H9 (cell line): ENCODE data around the gene LSM2. TPM values are rescaled to one million over a fixed set of nuclear protein-coding genes. Genes with fewer than 3 reads are reported as not detected.

Experiments used
- DNase-seq: peaks from one replicate; pipeline ENCODE4 v3.0.0-alpha.2; 2017
- H2AFZ ChIP-seq: one replicate; pipeline ENCODE4 v1.6.1; 2013; ENCODE audit warnings: mild to moderate bottlenecking, low read length, control low read depth, moderate library complexity
- H2AK5ac ChIP-seq: 2 replicates; pipeline ENCODE4 v1.6.1; 2013; ENCODE audit warnings: low read length, control low read depth, mixed read lengths; ENCODE audit not compliant: insufficient read length
- H2BK120ac ChIP-seq: one replicate; pipeline ENCODE4 v1.6.1; 2013; ENCODE audit warnings: low read depth, mild to moderate bottlenecking, low read length, control low read depth, inconsistent platforms; ENCODE audit not compliant: poor library complexity, severe bottlenecking
- H2BK12ac ChIP-seq: 2 replicates; pipeline ENCODE4 v1.6.1; 2013; ENCODE audit warnings: low read length, control low read depth, mixed read lengths, low read depth; ENCODE audit not compliant: insufficient read length
- H2BK15ac ChIP-seq: 2 replicates; pipeline ENCODE4 v1.6.1; 2013; ENCODE audit warnings: low read depth, low read length, control low read depth
- H2BK20ac ChIP-seq: one replicate; pipeline ENCODE4 v1.6.1; 2013; ENCODE audit warnings: low read depth, mild to moderate bottlenecking, low read length, control low read depth, inconsistent platforms; ENCODE audit not compliant: poor library complexity, severe bottlenecking
- H2BK5ac ChIP-seq: 2 replicates; pipeline ENCODE4 v1.6.1; 2013; ENCODE audit warnings: low read length, control low read depth, mixed read lengths; ENCODE audit not compliant: insufficient read length
- H3K14ac ChIP-seq: 2 replicates; pipeline ENCODE4 v1.6.1; 2013; ENCODE audit warnings: low read length, control low read depth; ENCODE audit not compliant: insufficient read depth
- H3K18ac ChIP-seq: 2 replicates; pipeline ENCODE4 v1.6.1; 2013; ENCODE audit warnings: low read depth, mild to moderate bottlenecking, mixed read lengths, low read length, control low read depth; ENCODE audit not compliant: insufficient read length
- H3K23ac ChIP-seq: 2 replicates; pipeline ENCODE4 v1.6.1; 2013; ENCODE audit warnings: low read length, control low read depth, mixed read lengths, low read depth; ENCODE audit not compliant: insufficient read length
- H3K23me2 ChIP-seq: 2 replicates; pipeline ENCODE4 v1.6.1; 2013; ENCODE audit warnings: low read depth, mild to moderate bottlenecking, mixed read lengths, low read length, control low read depth; ENCODE audit not compliant: insufficient read length, poor library complexity, severe bottlenecking
- H3K27ac ChIP-seq: 2 replicates; pipeline ENCODE4 v1.5.1; 2013; ENCODE audit warnings: low read length, control low read depth, mixed read lengths, low read depth; ENCODE audit not compliant: insufficient read length
- H3K27me3 ChIP-seq: 2 replicates; pipeline ENCODE4 v1.6.1; 2013; ENCODE audit warnings: low read length, control low read depth, inconsistent platforms; ENCODE audit not compliant: insufficient read depth
- H3K4ac ChIP-seq: 2 replicates; pipeline ENCODE4 v1.6.1; 2013; ENCODE audit warnings: low read depth, mild to moderate bottlenecking, control low read depth, inconsistent platforms, low read length, moderate library complexity
- H3K4me1 ChIP-seq: 2 replicates; pipeline ENCODE4 v1.6.1; 2013; ENCODE audit warnings: low read length, control low read depth, inconsistent platforms; ENCODE audit not compliant: insufficient read depth
- H3K4me2 ChIP-seq: 2 replicates; pipeline ENCODE4 v1.6.1; 2013; ENCODE audit warnings: low read length, control low read depth, mixed read lengths; ENCODE audit not compliant: insufficient read length, insufficient read depth
- H3K56ac ChIP-seq: 2 replicates; pipeline ENCODE4 v1.6.1; 2013; ENCODE audit warnings: low read depth, mild to moderate bottlenecking, mixed read lengths, low read length, control low read depth; ENCODE audit not compliant: insufficient read length
- H3K79me1 ChIP-seq: 2 replicates; pipeline ENCODE4 v1.6.1; 2013; ENCODE audit warnings: low read depth, mild to moderate bottlenecking, moderate library complexity, low read length, control low read depth, inconsistent platforms; ENCODE audit not compliant: insufficient read depth, poor library complexity, severe bottlenecking
- H3K79me2 ChIP-seq: 2 replicates; pipeline ENCODE4 v1.6.1; 2013; ENCODE audit warnings: low read length, control low read depth, inconsistent platforms; ENCODE audit not compliant: insufficient read depth
- H3K9ac ChIP-seq: 2 replicates; pipeline ENCODE4 v1.6.1; 2013; ENCODE audit warnings: low read length, control low read depth, mixed read lengths; ENCODE audit not compliant: insufficient read length; ENCODE audit errors: extremely low read depth
- H3K9me3 ChIP-seq: one replicate; pipeline ENCODE4 v1.6.1; 2013; ENCODE audit warnings: low read depth, low read length, inconsistent platforms; ENCODE audit not compliant: control insufficient read depth
- H3T11ph ChIP-seq: one replicate; pipeline ENCODE4 v1.6.1; 2013; ENCODE audit warnings: mild to moderate bottlenecking, low read length, control low read depth, inconsistent platforms
- H4K20me1 ChIP-seq: one replicate; pipeline ENCODE4 v1.6.1; 2013; ENCODE audit not compliant: control insufficient read depth, insufficient read length, insufficient read depth
- H4K5ac ChIP-seq: 2 replicates; pipeline ENCODE4 v1.6.1; 2013; ENCODE audit warnings: low read depth, mild to moderate bottlenecking, mixed read lengths, low read length, control low read depth; ENCODE audit not compliant: insufficient read length
- H4K8ac ChIP-seq: replicated peaks from 2 replicates; pipeline ENCODE4 v1.6.1; 2013; ENCODE audit warnings: low read length, control low read depth, mixed read lengths, low read depth; ENCODE audit not compliant: insufficient read length
- H4K91ac ChIP-seq: 2 replicates; pipeline ENCODE4 v1.6.1; 2013; ENCODE audit warnings: low read depth, mild to moderate bottlenecking, moderate library complexity, mixed read lengths, low read length, control low read depth; ENCODE audit not compliant: insufficient read length
- H3K27ac Mint-ChIP-seq, 3 experiments: 2 replicates in 2 of 3; 3 replicates in 1 of 3; pipeline ENCODE4 v1.8.0; 2020 to 2021; ENCODE audit warnings: mixed read lengths in 3 of 3, mild to moderate bottlenecking in 1 of 3, moderate library complexity in 1 of 3
- H3K27me3 Mint-ChIP-seq: 2 replicates; pipeline ENCODE4 v1.8.0; 2021; ENCODE audit warnings: low read depth, mild to moderate bottlenecking, moderate library complexity, mixed read lengths
- H3K36me3 Mint-ChIP-seq, 3 experiments: 2 replicates in 2 of 3; 3 replicates in 1 of 3; pipeline ENCODE4 v1.8.0; 2020 to 2021; ENCODE audit warnings: low read depth in 3 of 3, mixed read lengths in 3 of 3; ENCODE audit not compliant: insufficient read depth in 1 of 3
- H3K4me1 Mint-ChIP-seq, 2 experiments: 2 replicates each; pipeline ENCODE4 v1.8.0; 2020; ENCODE audit warnings: mixed read lengths in 2 of 2
- H3K4me3 Mint-ChIP-seq, 2 experiments: 2 replicates in 1 of 2; 3 replicates in 1 of 2; pipeline ENCODE4 v1.8.0; 2020 to 2021; ENCODE audit warnings: mild to moderate bottlenecking in 2 of 2, mixed read lengths in 2 of 2, moderate library complexity in 1 of 2
- H3K9me3 Mint-ChIP-seq, 2 experiments: 2 replicates in 1 of 2; 3 replicates in 1 of 2; pipeline ENCODE4 v1.8.0; 2020; ENCODE audit warnings: mild to moderate bottlenecking in 2 of 2, mixed read lengths in 2 of 2, moderate library complexity in 1 of 2
- WGBS: extraction: QIAGEN DNeasy Blood & Tissue Kit; methylation state at CpG from one replicate; pipeline ENCODE4 v1.1.7; 2013; ENCODE audit warnings: missing lambda C conversion rate, low lambda C conversion rate, mixed read lengths; ENCODE audit not compliant: insufficient read length; ENCODE audit errors: extremely low coverage; 5-methylcytosine and 5-hydroxymethylcytosine counted together
- total RNA-seq: library from RNA; stranded (reverse); gene quantifications from 2 replicates; pipeline ENCODE4 v1.2.1, GENCODE V29; 2021
- TF ChIP-seq, protein P1 (sequence below): fragments of 200-600 bp; sonication (generic); conservative IDR thresholded peaks from 3 replicates; pipeline ENCODE4 v1.8.0; 2021; ENCODE audit warnings: antibody characterized with exemption, mild to moderate bottlenecking

Gene LSM2
- total RNA-seq, 1 experiment from 2014 or later = 123 TPM

DNA sequence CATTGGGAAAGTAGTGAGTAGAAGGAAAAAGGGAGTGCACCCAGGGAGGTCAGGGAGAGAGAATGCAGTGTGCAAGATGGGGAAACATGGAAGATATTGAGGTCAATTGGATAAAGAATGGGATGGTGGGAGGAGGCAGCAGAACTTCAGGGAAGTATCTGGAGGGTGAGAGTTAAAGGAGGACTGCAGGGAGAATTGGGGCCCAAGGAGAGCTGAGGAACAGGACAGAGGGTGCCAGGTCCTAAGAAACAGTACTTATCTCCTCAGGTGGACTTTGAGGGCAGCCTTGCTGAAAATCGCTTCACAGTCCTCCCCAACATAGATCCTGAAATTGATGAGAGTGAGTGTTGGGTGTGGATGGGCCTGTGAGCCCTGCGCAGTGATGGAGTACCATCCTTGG lies 48.5 kb downstream of the LSM2 start:
- no peak overlapping the region for H3K18ac ChIP-seq
- H2BK120ac ChIP-seq = no peak overlapping the region
- WGBS = no CpG with 5 or more reads among the region's 2 CpGs
- H3K36me3 Mint-ChIP-seq = peaks cover 13 to 41% (median 32%) of the 10 kb centered on the region in 3 experiments
- DNase-seq = no peak
- no peaks in the 10 kb centered on the region for H3K27me3 ChIP-seq
- no peak overlapping the region for H2AFZ ChIP-seq
- H3T11ph ChIP-seq = no peak overlapping the region
- no peak overlapping the region for H3K14ac ChIP-seq
- no peak overlapping the region for H3K23ac ChIP-seq
- no peaks in the 10 kb centered on the region for H3K79me2 ChIP-seq
- H3K9me3 ChIP-seq = no peaks in the 10 kb centered on the region
- no peak overlapping the region for H2AK5ac ChIP-seq
- H3K27ac ChIP-seq = no peak overlapping the region
- no peaks in the 10 kb centered on the region for H3K9me3 Mint-ChIP-seq
- no peak overlapping the region for H2BK20ac ChIP-seq
- no peaks in the 10 kb centered on the region for H3K23me2 ChIP-seq
- no peak overlapping the region; a peak in 1 of 7 replicates for H3K27ac Mint-ChIP-seq
- H3K4me3 Mint-ChIP-seq = no peak overlapping the region
- no peak overlapping the region for H3K4me2 ChIP-seq
- no peaks in the 10 kb centered on the region for H3K4me1 ChIP-seq
- no peak overlapping the region for H2BK15ac ChIP-seq
- no peaks in the 10 kb centered on the region; the same call in 1 of the 2 replicates for H3K27me3 Mint-ChIP-seq
- H3K9ac ChIP-seq = no peak overlapping the region
- H3K79me1 ChIP-seq = no peaks in the 10 kb centered on the region
- peaks cover 3 to 8% of the 10 kb centered on the region in 2 experiments for H3K4me1 Mint-ChIP-seq
- H3K56ac ChIP-seq = no peak overlapping the region
- no peak overlapping the region for H3K4ac ChIP-seq
- no peak overlapping the region for H2BK5ac ChIP-seq
- no peak overlapping the region for H4K8ac ChIP-seq
- TF ChIP-seq, protein P1, sequence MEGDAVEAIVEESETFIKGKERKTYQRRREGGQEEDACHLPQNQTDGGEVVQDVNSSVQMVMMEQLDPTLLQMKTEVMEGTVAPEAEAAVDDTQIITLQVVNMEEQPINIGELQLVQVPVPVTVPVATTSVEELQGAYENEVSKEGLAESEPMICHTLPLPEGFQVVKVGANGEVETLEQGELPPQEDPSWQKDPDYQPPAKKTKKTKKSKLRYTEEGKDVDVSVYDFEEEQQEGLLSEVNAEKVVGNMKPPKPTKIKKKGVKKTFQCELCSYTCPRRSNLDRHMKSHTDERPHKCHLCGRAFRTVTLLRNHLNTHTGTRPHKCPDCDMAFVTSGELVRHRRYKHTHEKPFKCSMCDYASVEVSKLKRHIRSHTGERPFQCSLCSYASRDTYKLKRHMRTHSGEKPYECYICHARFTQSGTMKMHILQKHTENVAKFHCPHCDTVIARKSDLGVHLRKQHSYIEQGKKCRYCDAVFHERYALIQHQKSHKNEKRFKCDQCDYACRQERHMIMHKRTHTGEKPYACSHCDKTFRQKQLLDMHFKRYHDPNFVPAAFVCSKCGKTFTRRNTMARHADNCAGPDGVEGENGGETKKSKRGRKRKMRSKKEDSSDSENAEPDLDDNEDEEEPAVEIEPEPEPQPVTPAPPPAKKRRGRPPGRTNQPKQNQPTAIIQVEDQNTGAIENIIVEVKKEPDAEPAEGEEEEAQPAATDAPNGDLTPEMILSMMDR = no peak
- no peaks in the 10 kb centered on the region for H4K20me1 ChIP-seq
- no peak overlapping the region for H4K91ac ChIP-seq
- H2BK12ac ChIP-seq = no peak overlapping the region
- no peak overlapping the region for H4K5ac ChIP-seq
